Pancreas (tissue), 10 donors: ENCODE data around the gene SLCO2A1. TPM values are rescaled to one million over a fixed set of nuclear protein-coding genes. Genes with fewer than 3 reads are reported as not detected.

ENCODE experiments used
- ATAC-seq, 4 donors: fragments of 200-7000 bp; cut with Tn5 transposase; one replicate each; pipeline versions ENCODE4 v1.8.0 to v1.9.1; 2020; ENCODE audit warnings: mild to moderate bottlenecking in 4 of 4, moderate library complexity in 4 of 4
- DNase-seq, 6 donors: peaks; one replicate each; pipeline ENCODE4 v3.0.0-alpha.2; 2020
- FAIRE-seq: peaks from 2 replicates; lab custom pipeline; 2012; peaks lifted over from hg19 to GRCh38; lab: Jason Lieb, UNC
- H3K27ac ChIP-seq, 4 donors: fragments of 200-600 bp; sonication (generic); 1 replicate in 3 of 4; 2 replicates in 1 of 4; pipeline versions ENCODE4 v1.5.0 to v1.8.0; 2020
- H3K27me3 ChIP-seq, 4 donors: fragments of 200-600 bp; one replicate each; pipeline ENCODE4 v1.8.0; 2021
- H3K36me3 ChIP-seq, 3 donors: fragments of 200-600 bp; sonication (generic) in 1 of 3; one replicate each; pipeline versions ENCODE4 v1.5.0 to v1.8.0; 2020 to 2021
- H3K4me1 ChIP-seq, 3 donors: fragments of 200-600 bp; one replicate each; pipeline ENCODE4 v1.8.0; 2021
- H3K4me3 ChIP-seq, 4 donors: fragments of 200-600 bp; sonication (generic) in 2 of 4; one replicate each; pipeline versions ENCODE4 v1.5.0 to v1.8.0; 2020 to 2021
- H3K9me3 ChIP-seq, 4 donors: fragments of 200-600 bp; one replicate each; pipeline ENCODE4 v1.8.0; 2021
- WGBS, 2 donors: extraction: QIAGEN DNeasy Blood & Tissue Kit; methylation state at CpG; one replicate each; pipeline ENCODE4 v1.1.7; 2013; 5-methylcytosine and 5-hydroxymethylcytosine counted together
- intact Hi-C, 3 donors: fragments of 100-400 bp; cut with DNase I; formaldehyde crosslinking; loops; one replicate each; pipeline versions ENCODE4 v1.11.1 to v1.14.2; 2022
- polyA plus RNA-seq, 2 donors: library from polyadenylated mRNA; stranded (reverse); fragments of 200-250 nt; gene quantifications; one replicate each; pipeline ENCODE4 v1.2.3, GENCODE V29; 2013
- total RNA-seq, 6 donors: library from RNA; stranded (reverse); fragmentation: NEBNext Ultra II Directional in 4 of 6; extraction: Animal tissue kit (Norgen Biotek cat#: 25700) in 4 of 6; gene quantifications; one replicate each; pipeline versions ENCODE4 v1.2.1 to v1.2.4, GENCODE V29; 2021 to 2023
- TF ChIP-seq, protein P1 (sequence below), 4 donors: fragments of 200-600 bp; sonication (generic) in 3 of 4; IDR thresholded peaks; one replicate each; pipeline versions ENCODE4 v1.5.0 to v1.8.0; 2021; ENCODE audit warnings: antibody characterized with exemption in 4 of 4
- donor health status: healthy with polysubstance abuse.
- donor health status: DM: no; HTN: no; CAD: no; lungs with moderate emphysema.
- donor health status: DM: no; HTN: no; CAD: no.
- donor health status: control.
- donor health status: control.
- donor health status: Bipolar disorder and iron deficiency.
- donor health status: DM: yes; HTN: yes; CAD: no.
- donor health status: DM: no; HTN: no; CAD: no.
- donor health status: DM: no; HTN: no; CAD: no.
- donor health status: DM: yes; HTN: yes; CAD: no.

The SLCO2A1 gene
- total and polyA plus RNA-seq, 8 donors = 4.6 to 17.5 (median 10.4) TPM

GRCh38 chr3:133964547-133964946 is 65.2 kb downstream of the SLCO2A1 start:
- Histone ChIP-seq H3K4me3 (no peak overlapping the region), H3K4me1 (no peaks in the 10 kb centered on the region), H3K27ac (no peak overlapping the region), H3K36me3 (no peaks in the 10 kb centered on the region), H3K27me3 (no peaks in the 10 kb centered on the region), H3K9me3 (no peaks in the 10 kb centered on the region)
- peak in 1 of 4 donors; percentile 35 for ATAC-seq
- TF ChIP-seq, protein P1, sequence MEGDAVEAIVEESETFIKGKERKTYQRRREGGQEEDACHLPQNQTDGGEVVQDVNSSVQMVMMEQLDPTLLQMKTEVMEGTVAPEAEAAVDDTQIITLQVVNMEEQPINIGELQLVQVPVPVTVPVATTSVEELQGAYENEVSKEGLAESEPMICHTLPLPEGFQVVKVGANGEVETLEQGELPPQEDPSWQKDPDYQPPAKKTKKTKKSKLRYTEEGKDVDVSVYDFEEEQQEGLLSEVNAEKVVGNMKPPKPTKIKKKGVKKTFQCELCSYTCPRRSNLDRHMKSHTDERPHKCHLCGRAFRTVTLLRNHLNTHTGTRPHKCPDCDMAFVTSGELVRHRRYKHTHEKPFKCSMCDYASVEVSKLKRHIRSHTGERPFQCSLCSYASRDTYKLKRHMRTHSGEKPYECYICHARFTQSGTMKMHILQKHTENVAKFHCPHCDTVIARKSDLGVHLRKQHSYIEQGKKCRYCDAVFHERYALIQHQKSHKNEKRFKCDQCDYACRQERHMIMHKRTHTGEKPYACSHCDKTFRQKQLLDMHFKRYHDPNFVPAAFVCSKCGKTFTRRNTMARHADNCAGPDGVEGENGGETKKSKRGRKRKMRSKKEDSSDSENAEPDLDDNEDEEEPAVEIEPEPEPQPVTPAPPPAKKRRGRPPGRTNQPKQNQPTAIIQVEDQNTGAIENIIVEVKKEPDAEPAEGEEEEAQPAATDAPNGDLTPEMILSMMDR (IDR thresholded peaks at IDR 0.05) = no peak
- no peak for FAIRE-seq
- intact Hi-C loops = no loop called here
- peak in 1 of 6 donors; percentile 29 for DNase-seq
- WGBS, 2 donors = 59 to 80% methylated on average over 3 of the region's 3 CpGs

GRCh38 chr3:133963657-133964396 is 65.9 kb downstream of the SLCO2A1 start:
- intact Hi-C loops = no loop called here
- no peaks in the 10 kb centered on the region for H3K4me1 ChIP-seq
- H3K36me3 ChIP-seq = no peaks in the 10 kb centered on the region
- WGBS, 2 donors = 76 to 77% methylated on average over 7 of the region's 7 CpGs
- no peaks in the 10 kb centered on the region for H3K27me3 ChIP-seq
- ATAC-seq (no peak), DNase-seq (no peak), FAIRE-seq (no peak)
- H3K4me3 ChIP-seq = no peak overlapping the region
- TF ChIP-seq, protein P1 (IDR thresholded peaks at IDR 0.05) = no peak
- H3K9me3 ChIP-seq = no peaks in the 10 kb centered on the region
- no peak overlapping the region for H3K27ac ChIP-seq

DNA sequence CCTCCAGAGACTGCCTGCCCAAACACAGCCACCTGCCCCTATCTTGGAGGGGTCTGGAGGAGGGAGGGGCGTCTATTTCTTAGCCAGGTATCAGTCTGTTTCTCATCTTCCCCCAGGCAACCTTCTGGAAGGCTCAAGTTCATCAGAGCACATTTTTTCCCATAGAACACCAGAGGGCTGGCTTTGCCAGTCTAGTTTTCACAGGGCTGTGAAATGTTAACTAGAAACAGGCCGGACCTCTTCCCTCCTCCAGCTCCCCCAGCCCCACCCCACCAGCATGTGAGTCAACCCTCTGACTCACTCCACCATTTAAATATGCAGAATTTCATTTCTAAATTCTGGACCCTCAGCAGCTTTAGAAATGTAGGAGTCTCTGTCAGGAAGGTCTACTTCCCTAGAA is 66.9 kb downstream of the SLCO2A1 start:
- Histone ChIP-seq H3K4me1 (no peaks in the 10 kb centered on the region), H3K4me3 (no peak overlapping the region), H3K27ac (no peak overlapping the region), H3K9me3 (no peaks in the 10 kb centered on the region), H3K27me3 (no peaks in the 10 kb centered on the region), H3K36me3 (no peaks in the 10 kb centered on the region)
- intact Hi-C loops = no loop called here
- TF ChIP-seq, protein P1 (IDR thresholded peaks at IDR 0.05) = no peak
- 26 to 32% methylated on average over 2 of the region's 2 CpGs for WGBS, 2 donors
- FAIRE-seq (no peak), DNase-seq (peak in 1 of 6 donors; percentile 10), ATAC-seq (no peak)

DNA sequence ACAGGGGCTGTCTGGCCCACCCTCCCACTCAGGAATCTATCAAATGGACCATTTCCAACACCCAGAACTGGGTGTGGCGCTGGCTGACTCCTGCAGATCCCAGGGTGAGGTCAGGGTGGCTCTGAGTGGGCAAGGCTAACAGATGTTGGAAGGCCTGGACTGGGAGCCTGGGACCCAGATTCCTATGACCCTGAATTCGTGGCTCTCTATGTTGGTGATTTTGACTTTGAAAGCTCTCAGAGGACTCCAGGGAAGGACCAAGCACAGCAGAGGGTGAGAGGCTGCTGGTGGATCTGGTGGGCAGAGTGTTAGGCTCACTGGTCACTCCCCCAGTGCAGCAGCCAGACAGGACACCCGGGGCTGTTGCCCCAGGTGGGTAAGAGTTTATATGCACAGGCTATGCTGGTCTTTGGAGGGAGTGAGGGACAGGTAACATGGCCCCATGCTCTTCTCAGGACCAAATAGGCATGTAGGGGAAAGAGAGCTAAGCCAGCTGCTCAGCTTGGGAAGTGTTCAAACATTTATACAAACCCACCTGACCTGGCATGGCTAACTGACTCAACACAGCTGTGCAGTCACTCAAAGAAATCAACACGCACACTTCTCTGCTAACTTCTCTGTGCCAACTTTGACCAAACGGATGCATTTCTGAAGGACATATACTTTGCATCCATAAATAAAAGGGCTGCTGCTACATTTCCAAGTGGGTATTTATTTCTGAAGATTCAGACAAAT is 71.5 kb downstream of the SLCO2A1 start:
- Histone ChIP-seq H3K4me3 (no peak overlapping the region), H3K36me3 (no peaks in the 10 kb centered on the region), H3K9me3 (no peaks in the 10 kb centered on the region), H3K4me1 (no peaks in the 10 kb centered on the region), H3K27ac (no peak overlapping the region), H3K27me3 (no peaks in the 10 kb centered on the region)
- ATAC-seq (peak; percentile 69 to 83 (median 73)), DNase-seq (peak in 2 of 6 donors; percentile 20 to 44), FAIRE-seq (no peak)
- TF ChIP-seq, protein P1 (IDR thresholded peaks at IDR 0.05) = no peak
- intact Hi-C loops = no loop called here
- WGBS, 2 donors = 64 to 67% methylated on average over 5 of the region's 5 CpGs
